ENCODE results near the gene CNST. TPM values are rescaled to one million over a fixed set of nuclear protein-coding genes. Genes with fewer than 3 reads are reported as not detected.

CNST gene
- total and polyA plus RNA-seq, 2 of the 13 experiments (the other 11 are each of a cell fraction or from before 2014, with no cell fraction given) = 6.3 to 12.4 TPM

GRCh38 chr1:246711548-246712003 lies 145.3 kb downstream of the CNST start (continued):
- TF ChIP-seq ARID4A (CRISPR knock-in tag; IDR thresholded peaks at IDR 0.05; ENCODE audit: borderline replicate concordance) (no peak; the same call in 1 of the 2 replicates), MTERF4 (CRISPR knock-in tag; IDR thresholded peaks at IDR 0.05) (no peak), ZNF747 (CRISPR knock-in tag; IDR thresholded peaks at IDR 0.05; ENCODE audit: borderline replicate concordance) (0 out of 2 replicates have a peak, but pooled peaks have one; percentile 34), BRCA1 (CRISPR knock-in tag; IDR thresholded peaks at IDR 0.05) (no peak), ZNF839 (CRISPR knock-in tag; IDR thresholded peaks at IDR 0.05; ENCODE audit: borderline replicate concordance) (no peak), ZNF382 (CRISPR knock-in tag; IDR thresholded peaks at IDR 0.05; ENCODE audit: borderline replicate concordance) (no peak), FOXP1 (IDR thresholded peaks at IDR 0.05) (no peak), FOXP1 (CRISPR knock-in tag; IDR thresholded peaks at IDR 0.05) (no peak), CEBPB (IDR thresholded peaks at IDR 0.05; ENCODE audit: borderline replicate concordance, low read depth, low read length) (no peak), HNRNPH1 (optimal IDR thresholded peaks at IDR 0.05; ENCODE audit: low read depth, low read length) (no peak), ZNF224 (CRISPR knock-in tag; IDR thresholded peaks at IDR 0.05) (no peak), SNAPC4 (CRISPR knock-in tag; IDR thresholded peaks at IDR 0.05) (no peak), TCF7L2 (IDR thresholded peaks at IDR 0.05; ENCODE audit: low read depth, low read length) (no peak), NONO (IDR thresholded peaks at IDR 0.05) (no peak), NONO (CRISPR knock-in tag; conservative IDR thresholded peaks at IDR 0.05) (no peak), LCORL (IDR thresholded peaks at IDR 0.05) (no peak), LCORL (CRISPR knock-in tag; IDR thresholded peaks at IDR 0.05) (peak; percentile 57; the same call in 1 of the 2 replicates), SMYD3 (CRISPR knock-in tag; IDR thresholded peaks at IDR 0.05) (no peak), ZNF501 (CRISPR knock-in tag; IDR thresholded peaks at IDR 0.05) (no peak), CCAR2 (optimal IDR thresholded peaks at IDR 0.05; ENCODE audit: low read depth, low read length) (no peak), ZNF264 (CRISPR knock-in tag; IDR thresholded peaks at IDR 0.05) (no peak), ZNF772 (CRISPR knock-in tag; IDR thresholded peaks at IDR 0.05) (0 out of 2 replicates have a peak, but pooled peaks have one; percentile 28), POGZ (CRISPR knock-in tag; IDR thresholded peaks at IDR 0.05) (0 out of 2 replicates have a peak, but pooled peaks have one; percentile 41)

Measured in HepG2 (cell line).